GM20431 (cell line): ENCODE results near the gene MAGEF1.
"Not testable (repeated sequence)": the region's sequence is repeated elsewhere in the genome, so short reads cannot be mapped to it uniquely, and the experiment has no call there.

Experiments used
- in situ Hi-C: fragments of 300-500 bp; cut with MseI, MboI; formaldehyde crosslinking; loops from one replicate; pipeline ENCODE4 v1.15.0; 2020; ENCODE audit warnings: low sequenced_read_pairs; ENCODE audit not compliant: unreplicated experiment

Gene MAGEF1

DNA sequence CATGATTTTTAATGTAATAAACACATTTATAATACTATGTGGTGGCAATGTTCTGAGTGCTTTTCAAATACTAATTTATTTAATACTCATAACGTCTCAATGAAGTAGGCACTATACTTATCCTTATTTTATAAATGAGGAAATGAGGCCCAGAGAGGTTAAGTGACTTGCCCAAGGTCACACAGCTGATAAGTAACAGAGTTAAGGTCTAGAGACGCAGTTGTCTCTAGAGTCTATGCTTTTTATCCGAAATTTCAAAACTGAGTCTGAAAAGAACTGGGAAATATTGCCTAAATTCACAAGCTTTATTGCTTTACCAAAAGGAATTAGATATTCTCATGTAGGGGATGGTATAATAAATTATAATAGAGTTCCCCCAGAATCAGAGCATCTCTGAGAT lies 31.4 kb upstream of the MAGEF1 start:
- in situ Hi-C loops, result no loop called here

- in situ Hi-C loops, result no loop called here
Measured at GRCh38 chr3:184742676-184743135, 30.8 kb upstream of the MAGEF1 start.

GRCh38 chr3:184741798-184742675 lies 30.2 kb upstream of the MAGEF1 start:
- in situ Hi-C loops, result no loop called here

DNA sequence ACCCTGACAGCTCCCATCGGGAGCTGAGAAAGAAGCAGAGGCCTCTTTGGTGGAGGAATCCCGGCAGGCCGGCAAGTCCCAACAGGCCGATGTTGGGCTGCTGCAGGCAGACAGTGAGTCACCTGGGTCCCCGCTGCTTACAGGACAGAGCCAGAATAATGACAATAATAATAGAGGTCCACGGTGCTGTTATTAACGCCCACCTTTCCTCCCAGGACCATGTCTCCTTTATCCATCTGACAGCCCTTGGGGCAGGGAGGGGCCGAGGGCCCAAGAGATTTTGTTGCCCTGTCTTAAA lies 29.3 kb upstream of the MAGEF1 start:
- in situ Hi-C loops, result no loop called here

DNA sequence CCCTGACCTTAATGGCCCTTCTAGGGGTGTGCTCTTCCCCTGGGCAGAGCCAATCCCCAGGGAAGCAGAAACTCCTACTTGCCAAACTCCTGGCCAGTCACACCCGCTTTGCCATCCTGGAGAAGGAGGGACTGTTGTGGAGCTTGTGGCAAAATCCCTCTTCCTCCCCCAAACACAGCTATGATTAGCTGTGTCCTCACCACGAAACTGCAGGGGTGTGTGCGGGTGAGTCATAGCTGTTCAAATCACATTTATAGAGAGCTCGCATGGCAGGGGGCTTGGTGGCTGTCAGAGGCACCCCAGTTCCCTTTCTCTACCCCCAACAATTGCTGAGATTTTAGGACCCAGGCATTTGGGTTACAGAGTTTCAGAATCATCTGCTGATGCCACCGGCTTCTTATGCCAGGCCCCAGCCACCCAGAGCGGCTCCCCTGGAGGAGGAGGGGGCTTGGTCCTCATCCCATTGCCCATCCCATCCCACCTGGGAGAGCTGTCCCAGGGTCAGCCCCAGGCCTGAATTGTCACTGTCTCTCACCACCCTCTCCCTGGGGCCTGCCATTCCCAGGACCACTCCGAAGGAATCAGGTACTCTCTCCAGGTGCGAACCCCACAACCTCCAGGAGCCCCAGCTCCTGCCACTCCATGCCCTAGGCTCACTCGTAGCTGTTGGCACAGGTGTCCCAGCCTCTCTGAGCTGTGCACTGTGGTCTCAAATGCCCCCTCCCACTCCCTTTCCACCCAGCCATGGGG lies 28.8 kb upstream of the MAGEF1 start:
- in situ Hi-C loops, result no loop called here

DNA sequence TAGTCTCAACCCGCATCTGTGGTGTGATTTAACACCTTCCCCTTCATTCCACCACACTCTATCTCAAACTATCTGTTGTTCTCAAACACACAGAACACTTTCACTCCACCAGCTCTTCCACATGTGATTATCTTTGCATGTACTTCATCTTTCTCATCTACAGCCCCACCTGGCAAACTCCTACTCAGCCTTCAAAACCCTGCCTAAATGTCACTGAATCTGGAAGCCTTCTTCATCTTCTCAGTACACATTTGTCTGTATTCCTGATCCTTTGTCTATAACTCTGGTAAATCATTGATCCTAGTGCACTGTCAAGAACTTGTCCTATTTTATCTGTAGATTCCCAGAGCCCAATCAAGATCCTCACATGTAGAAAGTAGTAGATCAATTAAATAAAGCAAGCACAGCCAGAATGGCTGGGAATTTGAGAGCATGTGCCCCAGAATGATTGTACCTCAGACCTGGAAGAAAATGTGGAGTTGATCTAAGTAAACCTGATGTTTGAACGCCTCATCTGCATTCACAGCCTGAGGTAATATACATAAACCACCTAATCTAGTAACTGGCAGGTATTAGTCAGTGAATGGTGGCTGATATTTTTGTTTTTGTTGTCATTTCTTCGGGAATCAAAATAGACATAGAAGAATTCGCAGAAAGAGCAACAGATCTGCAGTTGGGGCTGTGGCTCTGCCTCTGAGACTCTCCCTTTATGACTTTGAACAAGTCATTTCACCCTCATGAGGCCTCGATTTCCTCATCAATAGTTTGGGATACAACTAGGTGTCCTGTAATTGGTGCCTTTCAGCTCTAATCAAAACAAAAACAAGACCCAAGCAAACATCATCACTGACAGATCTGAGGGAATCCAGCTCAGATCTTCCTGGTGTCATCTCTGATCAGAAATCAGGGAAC lies 28.0 kb upstream of the MAGEF1 start:
- in situ Hi-C loops, result no loop called here

DNA sequence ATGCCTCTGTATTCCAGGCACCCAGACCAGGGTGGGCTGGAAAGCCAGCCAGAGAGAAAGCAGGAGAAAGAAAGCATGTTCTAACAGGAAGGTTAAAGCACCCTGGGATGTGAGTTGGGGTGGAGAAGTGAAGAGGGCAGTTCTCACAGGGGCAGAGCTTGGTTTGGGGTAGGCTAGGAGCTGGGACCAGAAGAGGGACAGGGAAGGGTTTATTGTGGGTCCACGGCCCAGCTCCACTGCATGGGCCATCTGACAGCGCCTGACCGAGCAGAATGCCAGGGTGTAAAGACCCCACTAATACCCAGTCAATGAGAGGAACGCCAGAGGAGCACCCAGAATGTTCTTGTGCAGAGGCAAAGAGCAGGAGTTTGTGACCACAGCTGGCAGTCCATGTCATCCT lies 27.1 kb upstream of the MAGEF1 start:
- in situ Hi-C loops, result no loop called here

GRCh38 chr3:184738506-184738890 lies 26.6 kb upstream of the MAGEF1 start:
- in situ Hi-C loops, result no loop called here

DNA sequence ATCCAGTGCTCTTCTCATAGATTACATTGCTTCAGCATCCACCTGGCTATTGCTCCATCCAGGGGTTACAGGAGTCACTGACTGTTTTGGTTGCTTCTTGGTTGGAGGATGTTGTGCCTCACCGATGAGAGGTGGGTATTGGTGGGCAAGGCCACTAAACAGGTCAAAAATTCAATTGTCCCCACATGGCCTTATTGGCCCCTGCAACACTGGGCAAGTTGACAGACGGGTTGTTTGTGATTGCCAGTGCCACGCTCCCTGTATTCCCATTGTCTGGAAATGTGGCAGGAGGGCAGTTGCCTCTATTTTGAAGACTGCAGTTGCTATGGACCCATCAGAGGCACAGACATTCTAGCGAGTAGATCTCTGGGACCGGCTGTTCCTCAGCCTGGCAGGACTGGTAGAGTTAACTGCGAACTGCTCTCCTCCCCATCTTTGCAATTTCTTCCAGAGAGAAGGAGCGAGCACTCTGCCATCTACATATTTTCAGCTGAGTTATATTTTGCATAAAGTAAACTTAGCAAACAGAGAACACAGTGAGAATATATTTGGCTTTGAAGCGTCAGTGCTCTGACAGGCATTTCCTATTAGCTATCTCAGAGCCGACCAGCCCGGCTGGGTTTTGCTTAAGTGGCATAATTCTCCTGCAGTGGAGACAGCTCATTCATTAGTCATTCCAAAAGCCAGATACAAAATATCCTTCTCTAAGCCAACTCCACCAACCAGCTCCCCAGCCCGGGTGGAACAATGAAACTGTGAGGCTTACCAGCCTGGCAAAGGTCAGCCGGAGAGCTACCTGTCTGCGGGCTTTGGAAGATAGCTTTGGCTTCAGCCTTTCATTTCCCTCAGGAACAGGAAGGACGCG lies 26.0 kb upstream of the MAGEF1 start:
- in situ Hi-C loops, result no loop called here

DNA sequence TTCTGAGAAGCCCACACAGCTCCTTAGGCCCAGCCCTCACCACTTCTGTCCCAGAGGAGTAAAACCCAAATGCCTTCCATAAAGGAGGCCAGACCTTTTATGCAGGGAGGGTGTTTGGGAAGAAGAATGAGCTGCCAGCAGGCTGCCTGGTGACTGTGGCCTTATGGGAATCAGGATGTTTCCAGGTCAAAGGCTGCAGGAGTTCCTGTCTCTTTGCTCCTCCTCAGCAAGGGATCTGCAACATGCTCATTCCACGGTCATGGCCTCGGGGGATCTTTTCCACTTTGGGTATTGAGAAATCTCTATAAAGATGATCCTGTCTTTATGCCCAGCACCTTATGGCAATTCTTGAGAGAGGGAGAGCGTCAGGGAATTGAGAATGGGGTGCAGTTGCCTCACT lies 25.2 kb upstream of the MAGEF1 start:
- in situ Hi-C loops, result no loop called here

GRCh38 chr3:184734903-184735701 lies 23.2 kb upstream of the MAGEF1 start:
- in situ Hi-C loops, result no loop called here

DNA sequence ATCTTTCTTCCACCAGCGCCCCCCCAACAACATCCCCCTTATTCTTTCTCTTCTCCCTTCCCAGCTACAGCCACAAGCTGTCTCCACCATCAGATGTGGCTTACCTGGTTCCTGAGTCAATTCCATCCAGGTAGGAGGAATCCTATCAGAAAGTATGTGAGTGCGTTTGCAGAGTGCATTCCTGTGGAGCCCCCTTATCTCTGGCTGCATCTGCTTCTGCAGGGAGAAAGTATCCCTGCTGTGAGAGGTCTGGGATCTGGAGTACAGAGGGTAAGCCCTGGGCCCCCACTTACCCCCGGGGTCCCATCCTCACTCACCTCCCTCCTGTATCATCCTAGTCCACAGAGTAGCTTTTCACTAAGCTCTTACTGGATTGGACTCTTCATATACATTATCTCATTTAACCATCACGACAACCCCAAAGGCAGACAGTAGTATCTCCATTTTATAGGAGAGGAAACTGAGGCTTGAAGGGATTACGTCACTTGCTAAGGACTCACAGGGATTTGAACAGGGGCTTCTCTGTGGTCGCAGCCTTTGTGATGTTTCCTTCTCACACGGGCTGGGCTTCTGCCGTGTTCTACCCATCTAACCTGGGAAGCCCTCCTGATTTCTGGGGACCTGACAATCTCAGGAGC lies 22.2 kb upstream of the MAGEF1 start:
- in situ Hi-C loops, result no loop called here

GRCh38 chr3:184733181-184733580 lies 21.3 kb upstream of the MAGEF1 start:
- in situ Hi-C loops, result no loop called here

GRCh38 chr3:184731786-184732537 lies 20.1 kb upstream of the MAGEF1 start:
- in situ Hi-C loops, result no loop called here

- in situ Hi-C loops, result no loop called here
Measured at GRCh38 chr3:184730924-184731323, 19.1 kb upstream of the MAGEF1 start.

- in situ Hi-C loops, result not testable (repeated sequence)
Measured at GRCh38 chr3:184729154-184729553, 17.3 kb upstream of the MAGEF1 start.

- in situ Hi-C loops, result no loop called here
Measured at GRCh38 chr3:184728010-184728527, 16.2 kb upstream of the MAGEF1 start.
